ENCODE results near the gene TECPR2.

- TF ChIP-seq TAF1 (IDR thresholded peaks at IDR 0.05; ENCODE audit: borderline replicate concordance, low read depth, low read length): no peak
- TF ChIP-seq POLR2A (IDR thresholded peaks at IDR 0.05; ENCODE audit: low read depth, low read length): no peak
Observed at GRCh38 chr14:102419716-102420115, 57.0 kb downstream of the TECPR2 start.

Data from GM12892 (cell line).